ENCODE measurements around the gene ZNF850.
"Not testable (repeated sequence)": the region's sequence is repeated elsewhere in the genome, so short reads cannot be mapped to it uniquely, and the experiment has no call there.

Gene ZNF850

DNA sequence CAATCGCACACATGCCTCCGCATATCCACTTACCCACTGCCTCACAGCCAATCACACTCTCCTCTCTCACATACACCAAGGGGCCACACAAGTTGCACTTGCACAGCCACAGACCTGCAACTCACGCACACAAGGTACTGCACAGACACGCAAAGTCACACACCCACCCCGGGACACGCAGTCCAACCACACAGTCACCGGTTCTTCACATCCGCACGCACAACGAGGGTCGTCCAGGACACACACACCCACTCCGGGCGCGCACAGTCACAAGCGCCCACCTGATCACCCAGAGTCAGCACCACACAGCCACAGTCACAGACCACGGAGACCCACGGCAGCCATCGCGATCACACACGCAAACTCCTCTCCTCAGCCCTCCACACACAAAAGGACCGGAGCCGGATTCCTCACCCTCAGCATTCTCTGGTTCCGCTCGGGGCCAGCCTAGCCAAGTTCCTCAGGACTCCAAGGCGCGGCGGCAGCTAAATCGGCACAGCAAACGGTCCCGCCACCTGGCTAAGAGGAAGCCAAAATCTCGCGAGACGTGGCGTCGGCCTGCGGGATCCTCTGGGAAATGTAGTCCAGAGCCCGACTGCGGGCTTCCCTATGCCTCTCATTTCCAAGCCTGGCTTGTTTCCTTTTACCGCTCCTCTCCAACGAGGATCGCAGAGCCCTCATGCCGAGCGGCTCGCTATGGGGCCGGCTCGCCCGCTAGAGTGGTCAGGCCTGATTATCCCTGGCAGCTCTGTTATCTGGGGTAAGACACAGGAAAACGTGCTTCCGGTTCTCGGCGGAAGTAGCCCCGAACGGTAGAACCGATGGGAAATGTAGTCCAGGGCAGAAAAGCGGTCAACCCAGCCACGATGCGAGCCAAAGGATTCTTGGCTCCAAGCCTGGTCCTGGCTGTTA lies at the start of gene ZNF850:
ZNF850 (minus strand) TSS at position 497 of the 912 bp plus-strand sequence. CDS start 10,201 bp downstream, outside the sequence.
- peak; percentile 89 to 96 for DNase-seq

DNA sequence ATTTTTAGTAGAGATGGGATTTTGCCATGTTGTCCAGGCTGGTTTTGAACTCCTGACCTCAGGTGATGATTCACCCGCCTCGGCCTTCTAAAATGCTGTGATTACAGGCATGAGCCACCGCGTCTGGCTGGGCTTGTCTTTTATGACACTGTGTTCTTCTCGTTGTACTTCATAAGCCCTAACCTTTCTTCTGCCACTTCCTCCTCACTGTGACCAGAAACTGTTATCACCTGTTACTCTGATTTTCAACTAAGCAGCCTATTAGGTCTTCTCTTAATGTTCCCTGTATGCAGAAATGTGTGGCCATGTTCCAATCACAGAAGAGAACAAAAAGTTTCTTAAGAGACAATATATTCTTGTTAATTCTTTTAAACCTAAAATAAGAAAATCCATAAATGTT lies 49.2 kb upstream of the ZNF850 start:
- no peak for DNase-seq

DNA sequence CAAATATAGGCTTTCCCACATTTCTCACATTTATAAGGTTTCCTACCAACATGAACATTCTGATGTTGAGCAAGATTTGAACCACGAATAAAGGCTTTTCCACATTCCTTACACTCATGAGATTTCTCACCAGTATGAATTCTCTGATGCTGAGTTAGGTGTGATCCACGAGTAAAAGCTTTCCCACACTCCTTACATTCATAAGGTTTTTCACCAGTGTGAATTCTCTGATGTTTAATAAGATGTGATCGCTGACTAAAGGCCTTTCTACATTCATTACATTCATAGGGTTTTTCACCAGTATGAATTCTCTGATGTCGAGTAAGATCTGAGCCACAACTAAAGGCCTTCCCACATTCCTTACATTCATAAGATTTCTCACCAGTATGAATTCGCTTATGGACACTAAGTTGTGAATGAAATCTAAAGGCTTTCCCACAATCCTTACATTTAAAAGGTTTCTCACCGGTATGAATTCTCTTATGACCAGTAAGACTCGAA lies 46.6 kb upstream of the ZNF850 start:
- DNase-seq, result no peak

DNA sequence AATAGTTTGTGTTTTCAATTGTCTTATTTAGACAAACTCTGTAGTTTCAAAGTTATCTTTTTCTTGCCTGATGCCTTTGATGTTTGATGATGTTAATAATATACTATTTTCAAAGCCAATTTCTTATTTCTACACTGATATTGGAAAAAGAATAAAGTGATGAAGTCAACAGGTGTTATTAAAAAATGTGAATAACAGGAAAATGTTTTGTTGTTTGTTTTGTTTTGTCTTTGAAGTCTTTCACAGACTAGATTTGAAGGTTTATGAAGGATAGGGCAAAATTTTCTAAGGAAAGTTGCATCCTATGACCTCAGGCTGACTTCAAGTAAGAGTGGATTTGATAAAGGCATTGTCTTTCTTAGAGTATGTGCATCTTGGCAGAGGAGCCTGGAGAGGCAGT lies 34.4 kb upstream of the ZNF850 start:
- no peak for DNase-seq

DNA sequence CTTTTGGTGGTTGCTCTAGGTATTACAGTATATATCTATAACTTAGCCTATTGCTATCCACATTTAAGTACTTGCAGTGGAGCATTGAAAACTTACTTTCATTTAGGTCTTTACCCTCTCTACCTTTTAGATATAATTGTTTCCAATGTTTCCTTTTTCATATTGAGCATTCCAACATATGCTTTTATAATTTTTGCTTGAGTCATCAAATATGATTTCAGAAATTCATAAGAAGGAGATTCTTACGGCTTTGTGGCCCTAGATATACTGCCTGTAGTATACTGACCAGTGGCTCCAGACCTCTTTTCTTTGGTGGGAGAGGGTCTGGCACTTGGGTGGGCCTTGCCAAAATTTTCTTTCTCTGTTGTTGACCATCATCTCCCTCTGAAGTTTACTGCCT lies 32.8 kb upstream of the ZNF850 start:
- DNase-seq, result no peak

DNA sequence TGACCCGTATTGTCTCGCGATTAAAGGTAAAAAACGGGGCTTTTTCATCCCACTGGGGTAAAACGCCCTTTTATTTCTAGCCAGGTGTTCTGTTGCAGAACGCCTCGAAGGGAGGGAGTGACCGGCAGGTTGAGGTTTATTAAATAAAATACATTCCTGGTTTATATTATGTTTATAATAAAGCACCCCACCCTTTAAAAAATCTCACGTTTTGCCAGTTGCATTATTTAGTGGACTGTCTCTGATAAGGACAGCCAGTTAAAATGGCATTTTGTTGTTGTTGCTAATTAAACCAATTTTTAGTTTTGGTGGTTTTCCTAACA lies 25.1 kb upstream of the ZNF850 start:
- no peak for DNase-seq

DNA sequence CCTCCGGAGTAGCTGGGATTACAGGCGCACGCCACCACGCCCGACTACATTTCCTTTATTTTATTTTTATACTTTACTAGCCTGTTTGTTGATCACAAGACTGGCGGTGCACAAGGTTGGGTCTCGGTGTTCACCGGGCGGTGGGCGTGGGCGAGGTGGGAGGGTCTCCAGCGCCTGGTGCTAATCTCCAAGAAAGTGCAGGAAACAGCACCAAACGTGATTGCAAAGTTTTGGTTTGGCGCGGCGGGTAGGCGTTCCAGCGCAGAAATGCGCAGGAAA lies 24.0 kb upstream of the ZNF850 start:
- no peak for DNase-seq

DNA sequence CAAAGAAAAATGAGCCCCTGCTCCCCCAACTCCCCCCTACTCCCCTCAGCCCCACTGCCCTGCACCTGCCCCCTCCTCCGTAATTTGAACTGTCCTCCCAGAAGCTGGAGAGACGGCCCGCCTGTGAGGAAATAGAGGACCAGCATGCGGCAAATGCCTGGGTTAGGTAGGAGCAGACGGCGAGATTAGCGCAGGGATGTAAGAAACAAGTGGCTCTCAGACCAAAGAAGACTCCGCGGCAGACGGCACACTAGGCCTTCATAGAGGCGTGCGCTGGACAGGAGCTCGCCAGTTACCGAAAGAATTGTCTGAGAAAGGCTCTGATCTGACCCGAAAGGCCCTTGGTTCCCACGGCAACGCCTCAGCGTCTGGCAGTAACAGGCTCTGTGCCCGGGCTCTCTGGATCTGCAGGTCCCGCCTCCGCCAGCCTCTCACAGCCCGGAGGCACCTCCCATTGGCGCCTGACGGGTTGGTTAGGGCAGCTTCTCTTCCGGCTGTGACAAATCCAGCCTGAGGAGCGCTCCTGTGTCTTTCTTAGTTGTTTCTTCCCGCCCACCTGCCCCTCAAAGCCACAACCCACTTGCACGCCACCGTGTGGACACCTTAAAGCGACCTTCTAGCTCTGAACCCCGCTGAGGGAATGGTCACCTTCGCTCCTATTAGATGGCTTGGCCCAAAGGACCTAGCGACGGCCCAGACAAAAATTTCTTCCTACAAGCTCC lies 19.0 kb upstream of the ZNF850 start:
- peak in 1 of 2 donors; percentile 6 for DNase-seq

DNA sequence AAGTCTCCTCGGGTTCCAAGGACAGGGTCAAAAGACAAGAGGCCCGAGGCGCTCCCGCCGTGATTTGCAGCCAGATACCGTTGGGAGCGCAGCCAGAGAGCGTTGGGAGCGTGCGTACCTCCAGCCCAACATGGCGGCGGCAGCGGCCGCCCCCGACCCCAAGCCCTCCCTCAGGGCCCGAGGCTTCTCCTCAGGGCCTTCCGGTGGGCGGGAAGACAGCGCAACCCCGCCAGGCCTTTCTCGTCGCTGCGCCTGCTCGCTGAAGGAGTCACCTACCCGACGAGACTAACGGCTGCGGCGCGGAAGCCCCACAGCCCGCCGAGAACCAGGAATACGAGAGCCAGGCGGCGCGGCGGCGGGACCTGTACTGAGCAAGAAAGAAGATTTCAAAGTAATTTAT lies 3.2 kb upstream of the ZNF850 start:
- DNase-seq, result no peak

DNA sequence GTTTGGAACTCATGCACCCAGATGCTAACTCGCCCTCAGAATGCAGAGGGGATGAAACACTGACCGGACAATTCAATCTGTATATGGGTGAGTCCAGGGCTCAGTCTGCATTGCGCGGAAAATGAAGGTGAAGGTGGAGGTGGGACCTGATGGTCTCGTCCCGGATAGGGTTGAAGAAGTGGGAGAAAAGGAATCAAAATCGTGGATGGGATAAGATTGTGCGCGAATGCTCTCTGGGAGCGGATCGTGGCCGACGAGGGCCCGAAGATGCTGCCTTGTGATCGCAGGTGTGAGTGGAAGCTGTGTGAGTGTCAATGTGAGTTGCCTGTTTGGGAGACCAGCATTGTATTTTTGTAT lies 594 bp upstream of the ZNF850 start:
- no peak for DNase-seq

DNA sequence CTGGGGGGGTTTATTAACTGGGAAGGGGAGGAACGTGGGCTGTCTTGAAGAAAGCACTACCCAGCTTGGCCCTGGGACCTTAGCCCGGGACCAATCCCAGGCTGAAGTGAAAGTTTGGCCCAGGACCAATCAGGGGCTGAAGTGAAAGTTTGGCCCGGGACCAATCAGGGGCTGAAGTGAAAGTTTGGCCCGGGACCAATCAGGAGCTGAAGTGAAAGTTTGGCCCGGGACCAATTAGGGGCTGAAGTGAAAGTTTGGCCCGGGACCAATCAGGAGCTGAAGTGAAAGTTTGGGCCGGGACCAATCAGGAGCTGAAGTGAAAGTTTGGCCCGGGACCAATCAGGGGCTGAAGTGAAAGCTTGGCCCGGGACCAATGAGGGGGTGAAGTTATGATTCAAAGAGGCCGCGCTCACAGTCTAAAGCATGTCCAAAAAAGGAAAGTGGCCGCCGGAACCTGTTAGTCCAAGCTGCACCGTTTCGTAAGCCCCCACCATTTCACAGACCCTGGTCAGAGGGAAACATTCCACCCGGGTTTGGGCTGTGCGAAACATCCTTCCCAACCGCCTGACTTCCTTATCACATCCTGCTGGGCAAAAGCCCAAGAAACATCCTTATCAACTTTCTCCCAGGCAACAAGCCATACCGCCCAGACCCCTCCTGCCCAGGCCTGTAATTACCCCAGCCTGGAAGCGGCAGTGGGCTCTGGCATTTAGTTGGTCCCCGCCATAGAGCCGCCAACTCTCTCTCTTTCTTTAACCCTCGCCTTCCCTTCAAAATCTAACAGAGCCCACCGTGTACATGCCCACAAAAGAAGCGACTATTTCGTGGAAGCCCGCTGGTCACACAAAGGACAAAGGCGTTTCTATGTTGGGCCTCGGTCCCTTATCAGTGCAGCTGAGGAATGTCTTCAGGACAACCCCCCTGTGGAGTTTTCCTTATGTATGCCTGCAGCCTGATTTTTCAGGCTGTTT lies 1.1 kb downstream of the ZNF850 start:
- DNase-seq, result peak; percentile 37 to 58

DNA sequence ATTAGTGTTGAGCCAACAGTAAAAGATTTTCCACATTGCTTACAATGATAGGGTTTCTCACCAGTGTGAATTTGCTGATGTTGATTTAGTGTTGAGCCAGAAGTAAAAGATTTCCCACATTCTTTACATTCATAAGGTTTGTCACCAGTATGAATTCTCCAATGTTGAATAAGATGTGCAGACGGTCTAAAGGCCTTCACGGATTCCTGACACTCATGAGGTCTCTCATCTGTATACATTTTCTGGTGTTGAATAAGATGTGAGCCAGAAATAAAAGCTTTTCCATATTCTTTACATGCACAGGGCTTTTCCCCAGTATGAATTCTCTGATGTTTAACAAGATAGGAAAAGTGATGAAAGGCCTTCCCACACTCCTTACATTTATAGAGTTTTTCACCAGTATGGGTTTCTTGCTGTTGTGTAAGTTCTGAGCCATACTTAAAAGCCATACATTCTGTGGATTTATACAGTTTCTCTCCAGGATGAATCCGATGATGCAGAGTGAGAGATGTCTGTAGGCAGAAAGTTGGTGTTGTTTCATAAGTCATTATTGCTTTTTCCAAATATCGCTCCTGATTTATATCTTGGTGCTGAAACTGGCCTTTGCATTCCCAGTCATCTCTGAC lies 22.4 kb downstream of the ZNF850 start:
- DNase-seq, result no peak

DNA sequence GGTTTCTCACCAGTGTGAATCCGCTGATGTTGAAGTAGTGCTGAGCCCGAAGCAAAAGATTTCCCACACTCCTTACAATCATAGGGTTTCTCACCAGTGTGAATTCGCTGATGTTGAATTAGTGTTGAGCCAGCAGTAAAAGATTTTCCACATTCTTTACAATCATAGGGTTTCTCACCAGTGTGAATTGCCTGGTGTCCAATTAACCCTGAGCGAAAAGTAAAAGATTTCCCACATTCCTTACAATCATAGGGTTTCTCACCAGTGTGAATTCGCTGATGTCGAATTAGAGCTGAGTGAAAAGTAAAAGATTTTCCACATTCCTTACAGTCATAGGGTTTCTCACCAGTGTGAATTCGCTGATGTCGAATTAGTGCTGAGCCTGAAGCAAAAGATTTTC lies 23.0 kb downstream of the ZNF850 start:
- DNase-seq, result not testable (repeated sequence)

DNA sequence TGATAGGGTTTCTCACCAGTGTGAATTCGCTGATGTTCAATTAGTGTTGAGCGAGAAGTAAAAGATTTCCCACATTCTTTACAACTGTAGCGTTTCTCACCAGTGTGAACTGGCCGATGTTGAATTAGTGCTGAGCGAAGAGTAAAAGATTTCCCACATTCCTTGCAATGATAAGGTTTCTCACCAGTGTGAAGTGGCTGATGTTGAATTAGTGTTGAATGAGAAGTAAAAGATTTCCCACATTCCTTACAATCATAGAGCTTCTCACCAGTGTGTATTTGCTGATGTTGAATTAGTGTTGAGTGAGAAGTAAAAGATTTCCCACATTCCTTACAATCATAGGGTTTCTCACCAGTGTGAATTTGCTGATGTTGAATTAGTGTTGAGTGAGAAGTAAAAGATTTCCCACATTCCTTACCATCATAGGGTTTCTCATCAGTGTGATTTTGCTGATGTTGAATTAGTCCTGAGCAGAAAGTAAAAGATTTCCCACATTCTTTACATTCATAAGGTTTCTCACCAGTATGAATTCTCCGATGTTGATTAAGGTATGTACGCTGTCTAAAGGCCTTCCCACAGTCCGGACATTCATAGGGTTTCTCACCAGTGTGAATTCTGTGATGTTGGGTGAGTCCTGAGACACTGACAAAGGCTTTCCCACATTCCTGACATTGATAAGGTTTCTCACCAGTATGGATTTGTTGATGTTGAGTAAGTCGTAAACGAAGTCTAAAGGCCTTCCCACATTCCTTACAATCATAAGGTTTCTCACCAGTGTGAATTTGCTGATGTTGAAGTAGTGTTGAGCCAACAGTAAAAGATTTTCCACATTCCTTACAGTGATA lies 24.0 kb downstream of the ZNF850 start:
- no peak for DNase-seq

DNA sequence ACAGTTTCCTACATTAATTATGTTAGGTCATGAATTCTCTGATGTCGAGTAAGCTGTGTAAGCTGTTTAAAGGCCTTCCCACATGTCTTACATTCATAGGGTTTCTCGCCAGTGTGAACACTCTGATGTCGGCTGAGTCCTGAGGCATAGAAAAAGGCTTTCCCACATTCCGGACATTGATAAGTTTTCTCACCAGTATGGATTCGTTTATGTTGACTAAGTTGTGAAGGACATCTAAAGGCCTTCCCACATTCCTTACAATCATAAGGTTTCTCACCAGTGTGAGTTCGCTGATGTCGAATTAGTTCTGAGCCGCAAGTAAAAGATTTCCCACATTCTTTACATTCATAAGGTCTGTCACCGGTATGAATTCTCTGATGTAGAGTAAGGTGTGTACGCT lies 24.9 kb downstream of the ZNF850 start:
- no peak for DNase-seq

DNA sequence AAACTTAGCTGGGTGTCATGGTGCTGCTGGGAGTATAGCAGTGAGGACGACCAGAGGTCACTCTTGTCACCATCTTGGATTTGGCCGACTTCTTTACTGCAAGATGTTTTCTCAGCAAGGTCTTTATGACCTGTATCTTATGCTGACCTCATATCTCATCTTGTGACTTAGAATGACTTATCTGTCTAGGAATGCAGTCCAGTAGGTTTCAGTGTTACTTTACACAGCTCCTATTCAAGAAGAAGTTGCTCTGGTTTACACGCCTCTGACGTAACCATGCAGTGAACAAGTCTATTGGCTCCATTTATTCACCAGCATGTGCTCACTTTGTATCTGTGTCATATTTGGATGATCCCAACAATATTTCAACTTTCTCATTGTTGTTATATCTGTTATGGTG lies 26.7 kb downstream of the ZNF850 start:
- no peak for DNase-seq

DNA sequence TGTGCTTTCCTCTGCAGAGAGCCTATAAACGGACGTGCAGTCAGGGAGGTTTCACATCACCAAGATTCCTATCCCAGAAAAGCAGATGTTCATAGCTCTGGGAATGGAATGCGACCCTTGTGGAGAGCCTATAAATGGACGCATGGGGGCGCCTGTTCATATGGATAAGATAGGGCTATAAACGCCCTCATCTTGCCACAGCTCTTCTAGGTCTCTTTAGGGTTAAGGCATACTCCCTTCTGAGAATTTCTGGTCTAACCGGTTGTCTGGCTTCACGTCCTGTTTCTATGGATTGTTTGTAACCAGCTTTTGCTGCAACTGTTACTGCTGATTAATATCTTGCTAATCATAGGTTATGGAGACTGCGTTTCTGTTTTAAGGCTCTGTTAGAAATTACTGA lies 36.4 kb downstream of the ZNF850 start:
- DNase-seq, result not testable (repeated sequence)

DNA sequence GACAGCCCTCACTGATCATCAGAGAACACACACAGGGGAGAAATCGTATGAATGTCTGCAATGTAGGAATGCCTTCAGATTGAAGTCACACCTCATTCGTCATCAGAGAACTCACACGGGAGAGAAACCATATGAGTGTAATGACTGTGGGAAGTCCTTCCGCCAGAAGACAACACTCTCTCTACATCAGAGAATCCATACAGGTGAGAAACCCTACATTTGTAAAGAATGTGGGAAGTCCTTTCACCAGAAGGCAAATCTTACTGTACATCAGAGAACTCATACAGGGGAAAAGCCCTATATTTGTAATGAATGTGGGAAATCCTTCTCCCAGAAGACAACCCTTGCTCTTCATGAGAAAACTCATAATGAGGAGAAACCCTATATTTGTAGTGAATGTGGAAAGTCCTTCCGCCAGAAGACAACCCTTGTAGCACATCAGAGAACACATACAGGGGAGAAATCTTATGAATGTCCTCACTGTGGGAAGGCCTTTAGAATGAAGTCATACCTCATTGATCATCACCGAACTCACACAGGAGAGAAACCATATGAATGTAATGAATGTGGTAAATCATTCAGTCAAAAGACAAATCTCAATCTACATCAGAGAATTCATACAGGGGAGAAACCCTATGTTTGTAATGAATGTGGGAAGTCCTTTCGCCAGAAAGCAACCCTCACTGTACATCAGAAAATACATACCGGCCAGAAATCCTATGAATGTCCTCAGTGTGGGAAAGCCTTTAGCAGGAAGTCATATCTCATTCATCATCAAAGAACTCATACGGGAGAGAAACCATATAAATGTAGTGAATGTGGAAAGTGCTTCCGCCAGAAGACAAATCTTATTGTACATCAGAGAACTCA lies 52.7 kb downstream of the ZNF850 start:
- no peak for DNase-seq

DNA sequence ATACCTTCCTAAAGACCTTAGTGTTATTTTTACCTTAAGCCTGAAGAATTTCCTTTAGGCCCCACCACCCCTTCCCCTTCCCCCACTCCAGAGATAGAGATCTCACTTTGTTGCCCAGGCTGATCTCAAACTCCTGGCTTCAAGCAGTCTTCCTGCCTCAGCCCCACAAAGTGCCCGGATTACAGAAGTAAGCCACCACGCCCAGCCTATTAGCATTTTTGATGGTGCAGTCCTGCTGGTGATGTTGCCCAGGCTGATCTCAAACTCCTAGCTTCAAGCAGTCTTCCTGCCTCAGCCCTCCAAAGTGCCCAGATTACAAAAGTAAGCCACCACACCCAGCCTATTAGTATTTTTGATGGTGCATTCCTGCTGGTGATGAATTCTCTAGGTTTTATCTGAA lies 63.2 kb downstream of the ZNF850 start:
- no peak for DNase-seq

DNA sequence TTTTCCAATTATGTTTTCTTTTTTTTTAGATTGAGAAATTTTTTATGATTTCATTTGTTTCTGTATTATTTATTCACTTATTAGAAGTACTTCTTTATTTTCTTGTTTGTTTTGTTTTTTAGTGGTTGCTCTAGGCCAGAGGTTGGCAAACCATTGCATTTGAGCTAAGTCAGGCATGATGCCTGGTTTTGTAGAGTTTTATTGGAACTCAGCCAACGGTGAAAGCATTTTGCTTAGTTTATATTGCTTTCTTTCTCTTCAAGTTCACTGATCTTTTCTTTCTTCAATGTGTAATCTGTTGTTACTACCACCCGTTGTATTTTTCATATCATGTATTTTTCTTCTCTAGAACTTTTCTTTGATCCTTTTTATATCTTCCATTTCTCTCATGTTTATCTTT lies 65.5 kb downstream of the ZNF850 start:
- no peak for DNase-seq

DNA sequence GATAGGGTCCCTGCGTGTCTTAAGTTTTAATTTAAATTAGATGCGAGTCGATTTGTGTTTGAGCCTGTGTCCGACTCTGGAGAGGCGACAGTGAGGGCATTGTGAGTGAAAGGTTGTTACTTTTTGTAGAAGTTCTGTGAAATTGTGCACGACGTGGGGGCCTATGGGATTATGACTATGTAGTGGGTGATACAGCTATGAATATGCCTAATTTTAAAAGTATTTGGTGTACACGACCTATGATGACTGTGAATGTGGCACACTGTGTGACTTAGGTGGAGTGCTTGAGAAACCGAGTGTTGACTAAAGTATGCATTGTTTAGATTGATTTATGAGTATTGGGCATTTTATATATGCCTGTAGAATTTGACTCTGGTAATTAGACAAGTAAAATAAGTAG lies 84.5 kb downstream of the ZNF850 start:
- peak in 1 of 2 donors; percentile 2 for DNase-seq
